Activated T-cell treated with anti-CD3 and anti-CD28 coated beads, Interleukin-2, amount 50 U/mL, for 24 hours (primary cell): Measurements from ENCODE around the gene LDB2.

Experiments used
- DNase-seq: peaks from one replicate; pipeline ENCODE4 v3.0.0-alpha.2; 2020
- H3K27ac Mint-ChIP-seq: 2 replicates; pipeline ENCODE4 v1.8.0; 2020; ENCODE audit warnings: mild to moderate bottlenecking, mixed read lengths
- H3K27me3 Mint-ChIP-seq: 2 replicates; pipeline ENCODE4 v1.8.0; 2020; ENCODE audit warnings: mixed read lengths
- H3K36me3 Mint-ChIP-seq: 2 replicates; pipeline ENCODE4 v1.8.0; 2020; ENCODE audit warnings: low read depth, mixed read lengths
- H3K4me1 Mint-ChIP-seq: 2 replicates; pipeline ENCODE4 v1.8.0; 2020; ENCODE audit warnings: low read depth, mixed read lengths
- H3K4me3 Mint-ChIP-seq: 2 replicates; pipeline ENCODE4 v1.8.0; 2020; ENCODE audit warnings: mild to moderate bottlenecking, moderate library complexity, mixed read lengths
- H3K9me3 Mint-ChIP-seq: 2 replicates; pipeline ENCODE4 v1.8.0; 2020; ENCODE audit warnings: mixed read lengths

Gene LDB2

DNA sequence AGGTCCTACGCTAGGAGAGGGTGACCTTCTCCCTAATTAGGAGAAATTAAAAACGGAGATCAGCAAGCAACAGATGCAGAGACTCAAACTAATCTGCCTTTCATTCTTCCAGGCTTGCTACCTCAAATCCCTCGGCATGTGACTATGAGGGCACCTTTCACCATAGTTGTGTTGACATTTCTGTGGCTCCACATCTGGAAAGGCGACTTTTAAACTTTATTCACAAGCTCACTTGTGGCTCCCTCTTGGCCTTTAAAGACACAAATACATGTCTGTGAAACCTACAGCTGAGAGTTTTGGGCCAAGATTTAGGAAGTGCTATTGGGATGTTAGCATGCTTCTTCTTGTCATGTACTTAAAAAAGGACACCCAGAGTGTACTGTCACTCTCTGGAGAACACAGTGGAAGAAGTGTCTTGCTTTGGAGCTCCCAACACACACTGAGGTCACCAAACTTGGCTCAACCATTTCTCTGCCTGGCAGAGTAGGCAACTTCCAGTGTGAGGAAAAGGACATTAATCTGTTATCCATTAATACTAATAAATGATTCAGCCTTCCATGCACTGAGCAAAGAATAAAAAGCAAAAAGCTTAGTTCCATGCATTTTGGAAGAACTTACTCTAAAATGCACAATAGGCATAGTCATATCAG is 60.1 kb downstream of the LDB2 start:
- no peaks in the 10 kb centered on the region for H3K9me3 Mint-ChIP-seq
- no peaks in the 10 kb centered on the region for H3K27me3 Mint-ChIP-seq
- no peak overlapping the region for H3K4me3 Mint-ChIP-seq
- H3K4me1 Mint-ChIP-seq: no peaks in the 10 kb centered on the region
- H3K27ac Mint-ChIP-seq: no peak overlapping the region
- no peaks in the 10 kb centered on the region for H3K36me3 Mint-ChIP-seq
- DNase-seq: no peak

DNA sequence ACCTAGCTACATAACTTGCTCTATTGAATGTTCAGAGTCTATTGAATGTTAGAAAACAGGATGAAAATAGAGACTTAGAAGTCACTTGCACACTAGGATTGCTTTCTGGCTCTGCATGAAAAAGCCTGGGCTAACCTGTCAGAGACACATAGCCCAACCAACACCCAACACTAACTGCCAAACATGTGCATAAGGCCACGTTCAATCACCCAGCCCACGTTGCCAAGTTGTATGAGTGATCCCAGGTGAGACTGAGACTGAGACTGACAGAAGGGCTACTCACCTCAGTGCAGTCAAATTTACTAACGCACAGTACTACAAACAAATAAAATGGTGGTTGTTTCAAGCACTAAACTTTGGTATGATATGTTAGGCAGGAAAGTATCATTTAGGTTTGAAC is 61.0 kb downstream of the LDB2 start:
- no peak overlapping the region for H3K4me3 Mint-ChIP-seq
- no peak overlapping the region for H3K27ac Mint-ChIP-seq
- H3K9me3 Mint-ChIP-seq: no peaks in the 10 kb centered on the region
- DNase-seq: no peak
- no peaks in the 10 kb centered on the region for H3K4me1 Mint-ChIP-seq
- no peaks in the 10 kb centered on the region for H3K36me3 Mint-ChIP-seq
- no peaks in the 10 kb centered on the region for H3K27me3 Mint-ChIP-seq

DNA sequence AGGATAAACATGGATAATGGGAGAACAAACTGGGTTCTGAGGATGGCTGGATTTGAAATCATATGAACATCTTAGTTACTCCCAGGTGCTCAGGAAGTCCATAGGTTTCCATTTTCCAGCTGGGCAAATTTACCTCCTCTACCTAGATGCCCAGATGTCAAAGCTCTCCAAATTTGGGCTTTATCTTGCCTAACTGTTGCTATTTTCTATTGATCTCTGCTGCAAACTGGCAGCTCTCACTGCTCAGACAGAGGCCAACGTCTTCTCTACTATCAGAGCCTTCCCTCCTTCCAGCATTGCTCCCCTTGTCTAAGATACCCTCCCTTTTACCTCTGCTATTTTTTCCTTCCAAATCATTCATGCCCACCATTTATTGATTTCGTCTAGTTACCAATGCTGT is 62.1 kb downstream of the LDB2 start:
- no peak overlapping the region for H3K27ac Mint-ChIP-seq
- no peak for DNase-seq
- no peaks in the 10 kb centered on the region for H3K27me3 Mint-ChIP-seq
- no peaks in the 10 kb centered on the region for H3K4me1 Mint-ChIP-seq
- no peaks in the 10 kb centered on the region for H3K36me3 Mint-ChIP-seq
- no peak overlapping the region for H3K4me3 Mint-ChIP-seq
- H3K9me3 Mint-ChIP-seq: no peaks in the 10 kb centered on the region

DNA sequence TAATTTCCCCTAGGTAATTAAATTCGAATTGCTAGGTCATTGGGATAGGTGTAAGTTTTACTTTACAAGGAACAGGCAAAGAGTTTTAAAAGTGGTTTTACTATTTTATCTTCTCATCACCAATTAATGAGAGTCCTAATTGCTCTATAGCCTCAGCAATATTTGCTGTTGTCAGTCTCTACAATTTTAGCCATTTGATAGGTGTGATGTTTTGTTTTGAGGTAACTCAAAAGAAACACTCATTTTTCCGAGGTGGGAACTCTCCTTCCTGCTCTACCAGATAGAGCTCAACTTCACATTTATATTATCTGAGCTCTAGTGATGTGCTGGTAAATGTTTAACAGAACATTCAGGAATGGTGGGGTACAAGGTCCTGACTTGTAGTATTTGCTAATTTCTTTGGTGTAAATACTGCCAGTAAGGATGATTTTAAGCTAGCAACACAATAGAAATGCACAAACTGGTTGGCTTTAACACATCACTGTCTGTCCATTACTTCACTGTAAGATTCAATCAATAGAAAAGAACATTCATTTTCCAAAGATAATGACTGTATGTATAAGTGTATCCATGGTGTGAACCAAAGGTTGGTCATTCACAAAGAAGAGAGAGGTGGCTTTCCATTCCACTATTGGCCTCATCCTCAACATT is 62.7 kb downstream of the LDB2 start:
- Mint-ChIP-seq H3K4me3 (no peak overlapping the region), H3K9me3 (no peaks in the 10 kb centered on the region), H3K36me3 (no peaks in the 10 kb centered on the region), H3K27ac (no peak overlapping the region), H3K27me3 (no peaks in the 10 kb centered on the region), H3K4me1 (no peaks in the 10 kb centered on the region)
- DNase-seq: no peak

DNA sequence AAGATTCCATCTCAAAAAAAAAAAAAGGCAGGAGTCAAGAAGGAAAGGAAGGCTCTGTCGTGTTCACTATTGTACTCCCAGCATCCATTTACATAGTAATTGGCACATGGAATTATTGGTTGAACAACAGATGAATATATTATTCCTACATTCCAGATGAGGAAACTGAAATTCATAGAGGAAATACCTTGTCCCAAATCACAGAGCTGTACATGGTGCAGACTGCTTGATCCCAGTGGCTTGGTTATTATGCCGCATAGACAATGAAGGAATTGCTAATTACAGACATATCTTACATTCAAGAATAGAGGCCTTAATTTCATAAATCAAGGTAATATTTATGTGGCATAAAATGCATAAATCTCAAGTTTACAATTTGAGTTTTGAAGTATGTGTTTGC is 63.6 kb downstream of the LDB2 start:
- H3K4me1 Mint-ChIP-seq: no peaks in the 10 kb centered on the region
- no peaks in the 10 kb centered on the region for H3K36me3 Mint-ChIP-seq
- no peak for DNase-seq
- H3K27ac Mint-ChIP-seq: no peak overlapping the region
- no peaks in the 10 kb centered on the region for H3K9me3 Mint-ChIP-seq
- peaks cover 6% of the 10 kb centered on the region for H3K27me3 Mint-ChIP-seq
- no peak overlapping the region for H3K4me3 Mint-ChIP-seq

DNA sequence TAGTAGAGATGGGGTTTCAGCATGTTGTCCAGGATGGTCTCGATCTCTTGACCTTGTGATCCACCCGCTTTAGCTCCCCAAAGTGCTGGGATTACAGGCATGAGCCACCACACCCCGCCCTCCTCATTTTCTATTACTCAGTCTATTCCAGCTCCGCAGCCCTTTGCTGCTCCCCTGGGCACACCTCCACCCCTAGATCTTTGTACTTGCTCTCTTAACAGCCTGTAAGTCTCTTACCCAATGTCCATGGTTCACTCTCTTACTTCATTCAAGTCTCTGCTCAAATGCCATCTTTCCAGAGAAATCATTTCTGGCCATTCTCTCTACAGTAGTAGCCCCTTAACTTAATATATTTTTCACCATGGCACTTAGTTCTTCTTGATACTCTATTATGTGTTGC is 64.7 kb downstream of the LDB2 start:
- Mint-ChIP-seq H3K9me3 (no peaks in the 10 kb centered on the region), H3K27me3 (peaks cover 6% of the 10 kb centered on the region), H3K36me3 (no peaks in the 10 kb centered on the region), H3K27ac (no peak overlapping the region), H3K4me3 (no peak overlapping the region), H3K4me1 (no peaks in the 10 kb centered on the region)
- DNase-seq: no peak

DNA sequence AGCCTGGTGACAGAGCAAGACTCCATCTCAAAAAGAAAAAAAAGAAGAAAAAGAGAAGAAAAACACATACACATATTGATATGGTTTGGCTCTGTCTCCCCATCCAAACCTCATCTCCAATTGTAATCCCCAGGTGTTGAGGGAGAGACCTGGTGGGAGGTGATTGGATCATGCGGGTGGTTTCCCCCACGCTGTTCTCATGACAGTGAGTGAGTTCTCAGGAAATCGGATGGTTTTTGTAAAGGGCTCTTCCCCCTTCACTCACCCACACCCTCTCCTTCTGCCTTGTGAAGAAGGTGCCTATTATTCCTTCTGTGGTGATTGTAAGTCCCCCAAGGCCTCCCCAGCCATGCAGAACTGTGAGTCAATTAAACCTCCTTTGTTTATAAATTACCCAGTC is 68.4 kb downstream of the LDB2 start:
- no peaks in the 10 kb centered on the region for H3K4me1 Mint-ChIP-seq
- no peak overlapping the region for H3K27ac Mint-ChIP-seq
- H3K9me3 Mint-ChIP-seq: no peaks in the 10 kb centered on the region
- H3K4me3 Mint-ChIP-seq: no peak overlapping the region
- H3K36me3 Mint-ChIP-seq: no peaks in the 10 kb centered on the region
- DNase-seq: no peak
- H3K27me3 Mint-ChIP-seq: peaks cover 6% of the 10 kb centered on the region

DNA sequence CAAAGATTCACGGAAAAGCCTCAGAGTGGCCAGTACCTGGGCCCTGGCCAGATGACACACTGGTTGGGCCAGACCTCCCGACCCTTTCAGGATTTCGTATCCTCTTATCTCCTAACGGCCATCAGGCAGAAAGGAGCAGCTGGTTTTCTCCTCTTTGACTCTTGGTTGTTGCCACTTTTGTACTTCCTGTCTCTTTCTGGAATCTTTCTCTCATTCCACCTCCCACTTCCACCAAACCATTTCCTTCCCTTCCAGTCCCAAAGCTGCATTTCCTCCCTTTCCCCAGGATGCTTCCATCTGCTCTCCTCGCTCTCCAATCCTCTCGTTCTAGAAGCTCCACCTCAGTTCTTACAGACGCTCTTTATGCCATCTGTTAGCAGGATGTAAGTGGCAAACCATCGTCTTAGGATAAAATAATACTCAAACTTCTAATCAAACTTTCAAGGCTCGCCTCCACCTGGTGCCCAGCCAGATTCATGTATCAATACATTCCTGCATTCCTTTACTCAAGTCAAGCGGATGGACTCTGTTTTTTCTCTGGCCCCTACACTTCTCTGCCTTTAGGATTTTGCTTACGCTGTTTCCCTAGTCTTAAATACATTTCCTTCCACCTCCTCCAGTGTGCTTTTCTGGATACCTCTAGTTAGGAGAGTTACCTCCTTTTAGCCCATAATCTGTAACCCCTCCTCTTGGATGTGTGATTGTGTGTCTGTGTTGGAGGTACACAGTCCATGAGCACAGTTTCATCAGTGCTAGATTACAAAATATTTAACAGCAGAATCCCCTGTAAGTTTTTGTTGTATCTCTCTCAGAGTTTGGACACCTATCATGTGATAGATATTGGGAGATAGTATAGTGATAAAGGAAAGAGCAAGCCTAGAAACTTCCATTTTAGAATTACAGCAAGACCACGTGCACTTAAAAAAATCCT is 70.4 kb downstream of the LDB2 start:
- Mint-ChIP-seq H3K27me3 (peaks cover 6% of the 10 kb centered on the region), H3K27ac (no peak overlapping the region), H3K4me1 (no peaks in the 10 kb centered on the region), H3K9me3 (no peaks in the 10 kb centered on the region), H3K4me3 (no peak overlapping the region), H3K36me3 (no peaks in the 10 kb centered on the region)
- DNase-seq: no peak

DNA sequence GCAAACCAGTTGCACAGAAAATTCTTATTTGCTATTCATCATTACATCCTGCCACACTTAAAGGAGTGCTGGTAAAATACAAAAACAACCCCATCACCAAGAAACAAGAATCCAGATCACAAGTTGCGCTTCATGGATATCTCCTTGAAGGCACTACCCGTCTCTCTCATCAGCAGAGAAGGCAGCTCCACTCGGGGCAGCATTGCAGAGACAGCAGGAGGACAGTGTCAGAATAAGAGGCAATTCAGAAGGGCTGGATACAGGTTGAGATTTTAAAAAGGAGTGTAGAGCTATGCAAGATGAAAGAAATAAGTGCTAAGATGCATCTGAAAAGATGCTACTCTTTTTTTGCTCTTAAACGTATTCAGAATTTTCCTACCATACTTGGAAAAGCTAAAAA is 71.4 kb downstream of the LDB2 start:
- no peaks in the 10 kb centered on the region for H3K9me3 Mint-ChIP-seq
- DNase-seq: no peak
- no peak overlapping the region for H3K4me3 Mint-ChIP-seq
- peaks cover 6% of the 10 kb centered on the region for H3K27me3 Mint-ChIP-seq
- no peaks in the 10 kb centered on the region for H3K36me3 Mint-ChIP-seq
- H3K27ac Mint-ChIP-seq: no peak overlapping the region
- H3K4me1 Mint-ChIP-seq: no peaks in the 10 kb centered on the region

DNA sequence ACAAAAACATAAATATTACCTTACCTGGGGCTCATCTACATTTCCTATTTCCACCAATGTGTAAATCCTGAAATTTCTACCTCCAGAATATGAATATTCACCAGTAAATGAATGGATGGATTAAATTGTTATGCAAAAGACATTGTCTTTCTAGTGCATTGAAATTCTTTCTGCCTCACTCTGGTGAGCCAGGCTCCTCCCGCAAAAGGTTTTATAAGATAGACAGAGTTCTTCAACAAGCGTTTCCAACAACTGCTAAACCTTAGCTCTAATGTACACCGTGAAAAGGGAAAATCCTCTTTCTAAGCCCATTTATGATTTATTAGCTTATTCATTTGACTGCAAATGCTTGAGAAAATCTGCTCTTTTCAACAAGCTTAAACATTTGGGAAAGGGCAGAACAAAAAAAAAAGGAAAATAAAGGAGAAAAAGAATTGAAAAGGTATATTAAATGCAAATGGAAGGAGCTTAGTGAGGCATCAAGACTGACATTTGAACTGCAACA is 72.0 kb downstream of the LDB2 start:
- no peaks in the 10 kb centered on the region for H3K4me1 Mint-ChIP-seq
- H3K4me3 Mint-ChIP-seq: no peak overlapping the region
- no peaks in the 10 kb centered on the region for H3K9me3 Mint-ChIP-seq
- no peaks in the 10 kb centered on the region for H3K36me3 Mint-ChIP-seq
- no peak for DNase-seq
- H3K27ac Mint-ChIP-seq: no peak overlapping the region
- peaks cover 6% of the 10 kb centered on the region for H3K27me3 Mint-ChIP-seq

DNA sequence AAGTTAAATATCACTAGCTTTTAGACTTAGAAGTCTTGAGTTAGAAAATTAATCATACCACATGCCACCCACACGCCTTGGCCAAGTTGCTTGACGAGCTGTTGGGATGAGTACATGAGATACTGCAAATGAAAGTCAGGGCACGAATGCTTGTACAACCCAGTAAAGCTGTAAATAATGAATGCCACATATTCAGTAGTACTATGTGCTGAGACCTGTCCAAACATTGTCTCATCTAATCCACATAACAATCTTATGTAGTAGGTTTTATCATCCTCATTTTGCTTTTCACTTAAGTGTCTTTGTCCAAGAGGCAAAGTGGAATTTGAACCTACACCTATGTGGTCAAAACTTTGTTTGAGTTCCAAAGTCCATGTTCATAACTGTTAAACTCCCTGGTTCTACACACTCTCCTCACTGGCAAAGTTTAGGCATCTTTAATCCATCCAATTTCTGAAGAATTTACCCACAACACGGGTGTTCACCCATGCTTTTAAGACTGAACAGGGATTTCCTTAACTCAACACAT is 74.1 kb downstream of the LDB2 start:
- DNase-seq: no peak
- H3K27me3 Mint-ChIP-seq: no peaks in the 10 kb centered on the region
- no peaks in the 10 kb centered on the region for H3K4me1 Mint-ChIP-seq
- H3K9me3 Mint-ChIP-seq: no peaks in the 10 kb centered on the region
- H3K27ac Mint-ChIP-seq: no peak overlapping the region
- no peaks in the 10 kb centered on the region for H3K36me3 Mint-ChIP-seq
- H3K4me3 Mint-ChIP-seq: no peak overlapping the region

DNA sequence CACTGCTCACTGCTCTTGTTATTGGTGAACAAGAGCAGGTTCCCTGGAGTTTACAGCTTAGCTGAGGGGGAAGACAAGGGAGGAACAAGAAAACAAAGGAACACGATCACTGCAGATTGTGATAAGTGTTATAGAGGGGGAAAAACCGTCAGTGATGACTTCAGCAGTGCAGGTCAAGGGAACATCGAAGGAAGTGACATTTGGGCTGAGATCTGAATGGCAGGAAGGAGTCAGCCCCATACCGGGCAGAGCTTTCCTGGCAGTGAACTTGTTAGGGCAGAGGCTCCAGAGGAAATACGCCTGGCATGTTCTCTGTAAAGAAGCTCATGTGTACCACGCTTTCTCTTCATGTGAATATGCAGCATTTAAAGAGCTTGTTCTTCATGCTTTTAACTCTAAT is 78.1 kb downstream of the LDB2 start:
- no peak for DNase-seq
- Mint-ChIP-seq H3K36me3 (no peaks in the 10 kb centered on the region), H3K9me3 (no peaks in the 10 kb centered on the region), H3K4me3 (no peak overlapping the region), H3K27ac (no peak overlapping the region), H3K27me3 (no peaks in the 10 kb centered on the region), H3K4me1 (no peaks in the 10 kb centered on the region)

DNA sequence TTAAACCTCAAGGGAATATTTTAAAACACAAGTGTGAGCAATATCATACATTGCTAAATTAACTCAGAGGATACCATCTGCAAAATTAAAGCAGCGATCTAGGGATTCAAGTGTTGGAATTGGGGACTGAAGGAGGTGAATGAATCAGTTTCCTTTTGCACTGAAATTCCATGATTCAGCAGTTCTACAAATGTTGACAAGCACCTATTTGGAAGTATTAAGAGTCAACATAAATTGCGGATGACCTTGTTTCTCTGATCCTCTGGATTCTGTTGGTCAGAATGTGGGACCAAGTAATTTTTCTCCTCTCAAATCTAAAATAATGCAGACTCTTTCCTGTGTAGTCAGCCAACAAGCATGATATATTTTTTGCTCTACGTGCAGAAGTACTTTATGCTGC is 78.8 kb downstream of the LDB2 start:
- no peaks in the 10 kb centered on the region for H3K9me3 Mint-ChIP-seq
- no peak for DNase-seq
- no peak overlapping the region for H3K4me3 Mint-ChIP-seq
- no peaks in the 10 kb centered on the region for H3K4me1 Mint-ChIP-seq
- no peaks in the 10 kb centered on the region for H3K36me3 Mint-ChIP-seq
- no peaks in the 10 kb centered on the region for H3K27me3 Mint-ChIP-seq
- no peak overlapping the region for H3K27ac Mint-ChIP-seq

DNA sequence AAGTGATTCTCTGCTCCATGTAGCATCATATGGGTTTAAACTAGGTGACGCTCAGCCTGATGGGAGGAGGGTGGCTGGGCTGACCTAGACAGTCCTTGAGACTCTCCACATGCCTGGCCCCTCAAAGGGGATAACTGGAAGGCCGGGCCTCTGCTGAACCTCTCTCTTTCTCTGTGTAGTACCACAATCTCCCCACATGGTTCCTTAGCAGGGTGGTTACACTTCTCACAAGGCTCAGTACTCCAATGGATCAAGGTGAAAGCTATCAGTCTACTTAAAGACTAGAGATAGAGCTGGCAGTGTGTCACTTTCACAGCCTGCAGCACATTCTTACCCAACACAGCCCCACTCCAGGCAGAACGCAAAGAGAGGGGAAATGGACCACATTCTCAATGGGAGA is 80.4 kb downstream of the LDB2 start:
- no peaks in the 10 kb centered on the region for H3K9me3 Mint-ChIP-seq
- H3K4me1 Mint-ChIP-seq: no peaks in the 10 kb centered on the region
- H3K4me3 Mint-ChIP-seq: no peak overlapping the region
- no peak overlapping the region for H3K27ac Mint-ChIP-seq
- no peaks in the 10 kb centered on the region for H3K36me3 Mint-ChIP-seq
- DNase-seq: no peak
- H3K27me3 Mint-ChIP-seq: no peaks in the 10 kb centered on the region

DNA sequence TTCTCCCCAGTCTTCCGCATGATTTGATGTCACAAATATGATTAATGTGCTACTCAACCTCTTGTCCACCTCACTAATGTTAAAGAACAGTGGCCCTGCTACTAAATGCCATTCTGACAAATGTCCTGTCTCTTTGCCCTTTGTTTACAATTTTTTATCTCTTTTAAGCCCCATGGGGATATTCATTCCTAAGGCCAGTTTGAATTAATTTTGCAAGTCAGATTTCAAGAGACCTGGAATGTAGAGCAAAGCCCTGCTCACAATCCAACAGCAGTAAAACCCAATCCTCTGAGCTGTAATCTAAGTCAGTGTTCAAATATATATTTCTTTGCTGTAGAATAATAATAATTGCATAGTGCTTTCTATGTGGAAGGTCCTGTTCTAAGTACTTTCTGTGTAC is 81.2 kb downstream of the LDB2 start:
- Mint-ChIP-seq H3K4me1 (no peaks in the 10 kb centered on the region), H3K27me3 (no peaks in the 10 kb centered on the region), H3K4me3 (no peak overlapping the region), H3K27ac (no peak overlapping the region), H3K9me3 (no peaks in the 10 kb centered on the region), H3K36me3 (no peaks in the 10 kb centered on the region)
- DNase-seq: no peak
